Mesothelial cell of epicardium (in vitro differentiated cells): ENCODE results near the gene CIROP. TPM values are rescaled to one million over a fixed set of nuclear protein-coding genes. Genes with fewer than 3 reads are reported as not detected.

Source experiments
- DNase-seq, 2 experiments: peaks; one replicate each; pipeline ENCODE4 v3.0.0; 2021; ENCODE audit warnings: low spot score in 2 of 2; ENCODE audit not compliant: unreplicated experiment in 2 of 2
- H3K27ac Mint-ChIP-seq: 2 replicates; pipeline ENCODE4 v1.8.0; 2021; ENCODE audit warnings: mixed read lengths
- H3K27me3 Mint-ChIP-seq: 2 replicates; pipeline ENCODE4 v1.8.0; 2021; ENCODE audit warnings: low read depth, mixed read lengths
- H3K36me3 Mint-ChIP-seq: 2 replicates; pipeline ENCODE4 v1.8.0; 2021; ENCODE audit warnings: mixed read lengths
- H3K4me1 Mint-ChIP-seq: 2 replicates; pipeline ENCODE4 v1.8.0; 2021; ENCODE audit warnings: mixed read lengths
- H3K4me3 Mint-ChIP-seq: 2 replicates; pipeline ENCODE4 v1.8.0; 2021; ENCODE audit warnings: mild to moderate bottlenecking, moderate library complexity, mixed read lengths
- H3K9me3 Mint-ChIP-seq: 2 replicates; pipeline ENCODE4 v1.8.0; 2021; ENCODE audit warnings: mixed read lengths
- total RNA-seq: library from RNA; stranded (reverse); gene quantifications from 3 replicates; pipeline ENCODE4 v1.2.1, GENCODE V29; 2021
- TF ChIP-seq, protein P1 (sequence below): fragments of 200-600 bp; sonication (generic); IDR thresholded peaks from one replicate; pipeline ENCODE4 v1.5.0; 2021; ENCODE audit warnings: antibody characterized with exemption; ENCODE audit not compliant: unreplicated experiment

CIROP gene
- total RNA-seq, 1 donor from 2014 or later: not detected

GRCh38 chr14:23071244-23071920 is 33.4 kb downstream of the CIROP start:
- TF ChIP-seq, protein P1, sequence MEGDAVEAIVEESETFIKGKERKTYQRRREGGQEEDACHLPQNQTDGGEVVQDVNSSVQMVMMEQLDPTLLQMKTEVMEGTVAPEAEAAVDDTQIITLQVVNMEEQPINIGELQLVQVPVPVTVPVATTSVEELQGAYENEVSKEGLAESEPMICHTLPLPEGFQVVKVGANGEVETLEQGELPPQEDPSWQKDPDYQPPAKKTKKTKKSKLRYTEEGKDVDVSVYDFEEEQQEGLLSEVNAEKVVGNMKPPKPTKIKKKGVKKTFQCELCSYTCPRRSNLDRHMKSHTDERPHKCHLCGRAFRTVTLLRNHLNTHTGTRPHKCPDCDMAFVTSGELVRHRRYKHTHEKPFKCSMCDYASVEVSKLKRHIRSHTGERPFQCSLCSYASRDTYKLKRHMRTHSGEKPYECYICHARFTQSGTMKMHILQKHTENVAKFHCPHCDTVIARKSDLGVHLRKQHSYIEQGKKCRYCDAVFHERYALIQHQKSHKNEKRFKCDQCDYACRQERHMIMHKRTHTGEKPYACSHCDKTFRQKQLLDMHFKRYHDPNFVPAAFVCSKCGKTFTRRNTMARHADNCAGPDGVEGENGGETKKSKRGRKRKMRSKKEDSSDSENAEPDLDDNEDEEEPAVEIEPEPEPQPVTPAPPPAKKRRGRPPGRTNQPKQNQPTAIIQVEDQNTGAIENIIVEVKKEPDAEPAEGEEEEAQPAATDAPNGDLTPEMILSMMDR: no peak
- Mint-ChIP-seq H3K27ac (peak overlapping the region; percentile 93), H3K4me3 (peak overlapping the region; percentile 93), H3K4me1 (peaks cover 39% of the 10 kb centered on the region), H3K36me3 (peaks cover 12% of the 10 kb centered on the region), H3K27me3 (no peaks in the 10 kb centered on the region), H3K9me3 (no peaks in the 10 kb centered on the region)
- DNase-seq: peak in 1 of 2 experiments; percentile 76

- Mint-ChIP-seq H3K4me1 (peaks cover 46% of the 10 kb centered on the region), H3K9me3 (no peaks in the 10 kb centered on the region), H3K27me3 (no peaks in the 10 kb centered on the region), H3K4me3 (peak overlapping the region; percentile 93), H3K36me3 (peaks cover 19% of the 10 kb centered on the region), H3K27ac (peak overlapping the region; percentile 93)
- no peak for DNase-seq
- TF ChIP-seq, protein P1: no peak
Observed at GRCh38 chr14:23070262-23071129, 34.3 kb downstream of the CIROP start.

GRCh38 chr14:23069413-23069806 is 35.4 kb downstream of the CIROP start:
- H3K9me3 Mint-ChIP-seq: no peaks in the 10 kb centered on the region
- no peaks in the 10 kb centered on the region for H3K27me3 Mint-ChIP-seq
- peaks cover 18% of the 10 kb centered on the region for H3K36me3 Mint-ChIP-seq
- DNase-seq: no peak
- H3K27ac Mint-ChIP-seq: peak overlapping the region; percentile 95
- peak overlapping the region; percentile 93 for H3K4me3 Mint-ChIP-seq
- H3K4me1 Mint-ChIP-seq: peaks cover 47% of the 10 kb centered on the region
- TF ChIP-seq, protein P1: no peak

GRCh38 chr14:23068789-23069412 is 35.9 kb downstream of the CIROP start:
- peaks cover 49% of the 10 kb centered on the region for H3K4me1 Mint-ChIP-seq
- TF ChIP-seq, protein P1: peak; percentile 88
- peak overlapping the region; percentile 95 for H3K27ac Mint-ChIP-seq
- DNase-seq: peak in 1 of 2 experiments; percentile 80
- H3K4me3 Mint-ChIP-seq: peak overlapping the region; percentile 51
- H3K9me3 Mint-ChIP-seq: no peaks in the 10 kb centered on the region
- peaks cover 20% of the 10 kb centered on the region for H3K36me3 Mint-ChIP-seq
- H3K27me3 Mint-ChIP-seq: no peaks in the 10 kb centered on the region

- no peak overlapping the region for H3K27ac Mint-ChIP-seq
- TF ChIP-seq, protein P1: no peak
- H3K4me3 Mint-ChIP-seq: peak overlapping the region; percentile 51
- no peak for DNase-seq
- no peaks in the 10 kb centered on the region for H3K9me3 Mint-ChIP-seq
- H3K27me3 Mint-ChIP-seq: no peaks in the 10 kb centered on the region
- peaks cover 27% of the 10 kb centered on the region for H3K36me3 Mint-ChIP-seq
- H3K4me1 Mint-ChIP-seq: peaks cover 57% of the 10 kb centered on the region
Observed at GRCh38 chr14:23067847-23068788, 36.7 kb downstream of the CIROP start.
